PFSK-1 (cell line): ENCODE measurements around the gene ACOXL.

Experiments used
- FOXP2 ChIP-seq: optimal IDR thresholded peaks from 2 replicates; pipeline ENCODE3; 2011; ENCODE audit warnings: borderline replicate concordance, control low read depth, inconsistent platforms; ENCODE audit not compliant: insufficient read depth; ENCODE audit errors: extremely low read length, extremely low read depth
- POLR2AphosphoS5 ChIP-seq: IDR thresholded peaks from 2 replicates; pipeline ENCODE4 v1.6.1; 2012; ENCODE audit warnings: low read depth, mild to moderate bottlenecking, control low read depth, low read length, moderate library complexity
- SIN3A ChIP-seq: IDR thresholded peaks from 2 replicates; pipeline ENCODE4 v1.6.1; 2012; ENCODE audit warnings: mild to moderate bottlenecking, low read length, moderate library complexity, borderline replicate concordance; ENCODE audit not compliant: insufficient read depth
- TAF1 ChIP-seq: IDR thresholded peaks from 2 replicates; pipeline ENCODE4 v1.6.1; 2012; ENCODE audit warnings: low read length, control low read depth, borderline replicate concordance; ENCODE audit not compliant: insufficient read depth
- TF ChIP-seq, protein P1 (sequence below), 2 experiments: IDR thresholded peaks; 2 replicates each; pipeline versions ENCODE4 v1.6.1 to v1.8.0; 2011 to 2012; ENCODE audit warnings: low read depth in 2 of 2, low read length in 2 of 2, control low read depth in 1 of 2, inconsistent platforms in 1 of 2, mild to moderate bottlenecking in 1 of 2, moderate library complexity in 1 of 2; ENCODE audit not compliant: insufficient read depth in 1 of 2

Gene ACOXL

DNA sequence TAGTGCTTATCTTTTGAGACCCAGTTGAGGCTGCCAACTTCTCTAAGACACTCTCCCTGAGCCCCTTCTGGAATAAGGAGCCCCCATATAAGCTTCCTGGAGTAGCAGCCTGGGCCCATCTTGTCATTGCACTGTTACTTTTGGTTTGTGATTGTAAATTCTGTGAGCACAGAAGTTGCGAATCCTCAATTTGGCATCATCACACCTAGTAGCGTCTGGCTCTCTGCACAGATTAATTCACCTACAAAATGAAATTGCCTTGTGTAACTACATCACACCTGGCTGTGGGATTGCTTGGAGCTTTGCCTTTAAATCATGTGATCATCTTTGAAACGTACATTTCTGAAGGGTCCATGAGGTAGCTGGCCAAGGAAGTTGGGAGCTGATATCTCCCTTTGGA is 195.2 kb downstream of the ACOXL start:
- TF ChIP-seq SIN3A (no peak), POLR2AphosphoS5 (no peak), TAF1 (no peak), FOXP2 (no peak)
- TF ChIP-seq, protein P1, sequence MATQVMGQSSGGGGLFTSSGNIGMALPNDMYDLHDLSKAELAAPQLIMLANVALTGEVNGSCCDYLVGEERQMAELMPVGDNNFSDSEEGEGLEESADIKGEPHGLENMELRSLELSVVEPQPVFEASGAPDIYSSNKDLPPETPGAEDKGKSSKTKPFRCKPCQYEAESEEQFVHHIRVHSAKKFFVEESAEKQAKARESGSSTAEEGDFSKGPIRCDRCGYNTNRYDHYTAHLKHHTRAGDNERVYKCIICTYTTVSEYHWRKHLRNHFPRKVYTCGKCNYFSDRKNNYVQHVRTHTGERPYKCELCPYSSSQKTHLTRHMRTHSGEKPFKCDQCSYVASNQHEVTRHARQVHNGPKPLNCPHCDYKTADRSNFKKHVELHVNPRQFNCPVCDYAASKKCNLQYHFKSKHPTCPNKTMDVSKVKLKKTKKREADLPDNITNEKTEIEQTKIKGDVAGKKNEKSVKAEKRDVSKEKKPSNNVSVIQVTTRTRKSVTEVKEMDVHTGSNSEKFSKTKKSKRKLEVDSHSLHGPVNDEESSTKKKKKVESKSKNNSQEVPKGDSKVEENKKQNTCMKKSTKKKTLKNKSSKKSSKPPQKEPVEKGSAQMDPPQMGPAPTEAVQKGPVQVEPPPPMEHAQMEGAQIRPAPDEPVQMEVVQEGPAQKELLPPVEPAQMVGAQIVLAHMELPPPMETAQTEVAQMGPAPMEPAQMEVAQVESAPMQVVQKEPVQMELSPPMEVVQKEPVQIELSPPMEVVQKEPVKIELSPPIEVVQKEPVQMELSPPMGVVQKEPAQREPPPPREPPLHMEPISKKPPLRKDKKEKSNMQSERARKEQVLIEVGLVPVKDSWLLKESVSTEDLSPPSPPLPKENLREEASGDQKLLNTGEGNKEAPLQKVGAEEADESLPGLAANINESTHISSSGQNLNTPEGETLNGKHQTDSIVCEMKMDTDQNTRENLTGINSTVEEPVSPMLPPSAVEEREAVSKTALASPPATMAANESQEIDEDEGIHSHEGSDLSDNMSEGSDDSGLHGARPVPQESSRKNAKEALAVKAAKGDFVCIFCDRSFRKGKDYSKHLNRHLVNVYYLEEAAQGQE (IDR thresholded peaks at IDR 0.05; ENCODE audit: insufficient read depth in 1 of 2, low read depth in 2 of 2, low read length in 2 of 2) = no peak

DNA sequence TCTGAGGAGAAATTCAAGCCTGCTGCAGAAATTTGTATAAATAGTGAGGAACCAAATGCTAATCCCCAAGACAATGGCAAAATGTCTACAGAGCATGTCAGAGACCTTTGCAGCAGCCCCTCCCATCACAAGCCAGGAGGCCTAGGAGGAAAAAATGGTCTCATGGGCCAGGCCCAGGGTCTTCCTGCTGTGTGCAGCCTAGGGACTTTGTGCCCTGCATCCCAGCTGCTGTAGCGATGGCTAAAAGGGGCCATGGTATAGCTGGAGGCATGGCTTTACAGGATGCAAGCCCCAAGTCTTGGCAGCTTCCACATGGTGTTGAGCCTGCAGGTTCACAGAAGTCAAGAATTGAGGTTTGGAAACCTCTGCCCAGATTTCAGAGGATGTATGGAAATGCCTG is 197.2 kb downstream of the ACOXL start:
- TF ChIP-seq TAF1 (no peak), POLR2AphosphoS5 (no peak)
- TF ChIP-seq, protein P1 (IDR thresholded peaks at IDR 0.05; ENCODE audit: insufficient read depth in 1 of 2, low read depth in 2 of 2, low read length in 2 of 2) = no peak

DNA sequence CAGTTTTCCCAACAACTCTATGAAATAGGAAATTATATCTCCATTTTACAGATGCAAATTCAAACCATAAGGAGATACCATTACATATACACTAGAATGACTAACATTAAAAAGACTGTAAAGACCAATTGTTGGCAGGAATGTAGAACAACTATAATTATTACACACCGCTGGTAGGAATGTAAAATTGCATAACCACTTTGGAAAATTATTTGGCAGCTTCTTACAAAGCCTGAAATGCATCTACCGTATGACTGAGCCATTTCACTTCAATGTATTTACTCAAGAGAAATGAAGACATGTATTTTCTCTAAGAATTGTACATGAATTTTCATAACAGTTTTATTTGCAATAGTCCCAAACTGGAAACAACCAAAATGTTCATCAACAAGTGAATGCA is 199.3 kb downstream of the ACOXL start:
- TF ChIP-seq POLR2AphosphoS5 = no peak
- TF ChIP-seq FOXP2 = no peak

DNA sequence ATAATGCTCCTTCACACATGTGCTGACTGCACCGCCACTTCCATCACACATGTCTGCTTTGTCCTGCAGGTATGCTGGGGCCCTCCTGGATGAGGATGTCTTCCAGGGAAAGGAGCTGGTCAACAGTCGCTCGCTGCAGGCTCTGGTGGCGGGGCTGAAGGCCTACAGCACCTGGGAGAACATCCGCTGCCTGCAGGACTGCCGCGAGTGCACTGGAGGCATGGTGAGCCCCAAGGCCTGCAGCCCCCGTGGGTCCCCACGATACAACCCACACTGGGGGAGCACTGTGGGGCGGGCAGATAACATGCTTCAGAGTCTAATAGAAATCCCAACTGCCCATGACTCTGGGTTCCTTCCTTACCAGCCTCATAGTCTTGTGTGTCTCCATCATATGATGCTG is 201.0 kb downstream of the ACOXL start:
- TF ChIP-seq POLR2AphosphoS5 (no peak), FOXP2 (no peak), TAF1 (no peak), SIN3A (no peak)
- TF ChIP-seq, protein P1 (IDR thresholded peaks at IDR 0.05; ENCODE audit: insufficient read depth in 1 of 2, low read depth in 2 of 2, low read length in 2 of 2) = no peak

DNA sequence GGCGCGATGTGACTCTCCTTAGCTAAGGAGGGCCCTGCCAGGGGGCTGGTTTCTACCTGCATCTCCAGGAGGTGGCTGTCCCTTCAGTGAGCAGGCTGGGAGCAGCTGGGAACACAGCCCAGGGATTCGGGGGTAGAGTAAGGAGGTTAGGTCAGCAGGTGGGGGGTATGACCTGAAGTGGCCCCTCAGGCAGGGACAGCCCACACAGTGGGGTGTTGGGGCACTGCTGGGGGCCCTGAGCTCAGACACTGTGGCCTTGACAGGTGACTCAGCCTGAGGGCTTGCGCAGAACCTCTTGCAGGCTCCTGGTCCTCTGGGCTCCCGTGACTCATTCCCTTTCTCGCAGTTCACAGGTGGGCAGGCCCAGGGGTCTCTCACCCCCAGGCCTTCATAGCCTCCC is 202.6 kb downstream of the ACOXL start:
- TF ChIP-seq POLR2AphosphoS5 (no peak), TAF1 (no peak), SIN3A (no peak)
- TF ChIP-seq, protein P1 (IDR thresholded peaks at IDR 0.05; ENCODE audit: insufficient read depth in 1 of 2, low read depth in 2 of 2, low read length in 2 of 2) = no peak
